Measurements from ENCODE around the gene CAST.

DNA sequence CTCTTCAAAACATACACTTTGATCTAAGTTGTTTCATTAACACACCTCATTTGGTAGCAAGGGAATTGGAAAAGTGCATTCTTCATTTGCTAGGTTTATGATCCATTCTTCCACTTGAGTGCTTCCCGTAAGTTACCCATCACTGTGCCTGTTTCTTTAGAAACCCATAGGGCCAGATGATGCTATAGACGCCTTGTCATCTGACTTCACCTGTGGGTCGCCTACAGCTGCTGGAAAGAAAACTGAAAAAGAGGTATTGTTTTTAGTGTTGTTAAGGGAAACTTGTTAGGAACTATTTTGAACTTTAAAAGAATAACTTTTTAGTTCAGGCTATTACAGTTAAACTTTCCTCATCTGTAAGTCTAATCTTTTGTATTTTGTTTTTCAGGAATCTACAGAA lies 78.9 kb downstream of the CAST start:
- TF ChIP-seq YY1 (IDR thresholded peaks at IDR 0.05; ENCODE audit: insufficient read depth, insufficient read length), result no peak
- no peak for TF ChIP-seq SUZ12 (IDR thresholded peaks at IDR 0.05; ENCODE audit: extremely low read depth, insufficient read depth, insufficient read length)

Measured in NT2/D1 (cell line).